ENCODE results near the gene PSEN1.
A peak's percentile ranks its signal among the peaks of the same experiment; 100 is the strongest.
"Not testable (repeated sequence)": the region's sequence is repeated elsewhere in the genome, so short reads cannot be mapped to it uniquely, and the experiment has no call there.

PSEN1 gene

GRCh38 chr14:73169855-73170254, 33.5 kb downstream of the PSEN1 start:
- not testable (repeated sequence) for H3K27me3 Mint-ChIP-seq; DNase-seq (ENCODE audit: low spot score in 2 of 2); ATAC-seq (replicated peaks; ENCODE audit: extremely low read depth, poor library complexity, severe bottlenecking); H3K4me3 Mint-ChIP-seq; H3K4me1 Mint-ChIP-seq; H3K9me3 Mint-ChIP-seq
- peaks cover 50% of the 10 kb centered on the region for H3K36me3 Mint-ChIP-seq (ENCODE audit: insufficient read depth)
- H3K27ac Mint-ChIP-seq (ENCODE audit: low read depth): peak overlapping the region; percentile 1

- no peak for DNase-seq (ENCODE audit: low spot score in 2 of 2)
- Mint-ChIP-seq H3K9me3 (no peaks in the 10 kb centered on the region), H3K27me3 (no peaks in the 10 kb centered on the region), H3K36me3 (ENCODE audit: insufficient read depth) (peaks cover 49% of the 10 kb centered on the region), H3K4me3 (no peak overlapping the region), H3K4me1 (peaks cover 8% of the 10 kb centered on the region), H3K27ac (ENCODE audit: low read depth) (no peak overlapping the region)
- no peak for ATAC-seq (replicated peaks; ENCODE audit: extremely low read depth, poor library complexity, severe bottlenecking)
Measured at GRCh38 chr14:73170686-73171085, 34.4 kb downstream of the PSEN1 start.

- no peak for ATAC-seq (replicated peaks; ENCODE audit: extremely low read depth, poor library complexity, severe bottlenecking)
- Mint-ChIP-seq H3K27ac (ENCODE audit: low read depth) (peak overlapping the region; percentile 25), H3K4me1 (peaks cover 8% of the 10 kb centered on the region), H3K36me3 (ENCODE audit: insufficient read depth) (peaks cover 58% of the 10 kb centered on the region), H3K9me3 (no peaks in the 10 kb centered on the region), H3K27me3 (no peaks in the 10 kb centered on the region), H3K4me3 (no peak overlapping the region)
- DNase-seq (ENCODE audit: low spot score in 2 of 2): no peak
Measured at GRCh38 chr14:73172500-73172899, 36.2 kb downstream of the PSEN1 start.

GRCh38 chr14:73173092-73173735, 36.9 kb downstream of the PSEN1 start:
- H3K9me3 Mint-ChIP-seq: no peaks in the 10 kb centered on the region
- H3K4me1 Mint-ChIP-seq: peaks cover 8% of the 10 kb centered on the region
- H3K36me3 Mint-ChIP-seq (ENCODE audit: insufficient read depth): peaks cover 53% of the 10 kb centered on the region
- peak overlapping the region; percentile 25 for H3K27ac Mint-ChIP-seq (ENCODE audit: low read depth)
- ATAC-seq (replicated peaks; ENCODE audit: extremely low read depth, poor library complexity, severe bottlenecking) (no peak), DNase-seq (ENCODE audit: low spot score in 2 of 2) (no peak)
- no peaks in the 10 kb centered on the region for H3K27me3 Mint-ChIP-seq
- H3K4me3 Mint-ChIP-seq: no peak overlapping the region

GRCh38 chr14:73176685-73177084, 40.4 kb downstream of the PSEN1 start:
- Mint-ChIP-seq H3K4me3 (no peak overlapping the region), H3K27me3 (no peaks in the 10 kb centered on the region), H3K27ac (ENCODE audit: low read depth) (peak overlapping the region; percentile 33), H3K9me3 (no peaks in the 10 kb centered on the region), H3K36me3 (ENCODE audit: insufficient read depth) (peaks cover 50% of the 10 kb centered on the region), H3K4me1 (peaks cover 8% of the 10 kb centered on the region)
- DNase-seq (ENCODE audit: low spot score in 2 of 2): no peak
- no peak for ATAC-seq (replicated peaks; ENCODE audit: extremely low read depth, poor library complexity, severe bottlenecking)

- Mint-ChIP-seq H3K4me3 (no peak overlapping the region), H3K9me3 (no peaks in the 10 kb centered on the region), H3K27ac (ENCODE audit: low read depth) (peak overlapping the region; percentile 25), H3K4me1 (no peaks in the 10 kb centered on the region), H3K36me3 (ENCODE audit: insufficient read depth) (peaks cover 30% of the 10 kb centered on the region), H3K27me3 (no peaks in the 10 kb centered on the region)
- ATAC-seq (replicated peaks; ENCODE audit: extremely low read depth, poor library complexity, severe bottlenecking) (no peak), DNase-seq (ENCODE audit: low spot score in 2 of 2) (no peak)
Measured at GRCh38 chr14:73180385-73180805, 44.1 kb downstream of the PSEN1 start.

GRCh38 chr14:73180969-73181368, 44.7 kb downstream of the PSEN1 start:
- not testable (repeated sequence) for H3K4me3 Mint-ChIP-seq; ATAC-seq (replicated peaks; ENCODE audit: extremely low read depth, poor library complexity, severe bottlenecking); H3K4me1 Mint-ChIP-seq; H3K9me3 Mint-ChIP-seq; H3K27me3 Mint-ChIP-seq; DNase-seq (ENCODE audit: low spot score in 2 of 2)
- peaks cover 28% of the 10 kb centered on the region for H3K36me3 Mint-ChIP-seq (ENCODE audit: insufficient read depth)
- peak overlapping the region; percentile 25 for H3K27ac Mint-ChIP-seq (ENCODE audit: low read depth)

- Mint-ChIP-seq H3K4me3 (no peak overlapping the region), H3K4me1 (no peaks in the 10 kb centered on the region), H3K9me3 (no peaks in the 10 kb centered on the region), H3K27me3 (no peaks in the 10 kb centered on the region), H3K27ac (ENCODE audit: low read depth) (no peak overlapping the region), H3K36me3 (ENCODE audit: insufficient read depth) (peaks cover 32% of the 10 kb centered on the region)
- ATAC-seq (replicated peaks; ENCODE audit: extremely low read depth, poor library complexity, severe bottlenecking): no peak
- no peak for DNase-seq (ENCODE audit: low spot score in 2 of 2)
Measured at GRCh38 chr14:73188501-73188911, 52.2 kb downstream of the PSEN1 start.

- no peaks in the 10 kb centered on the region for H3K4me1 Mint-ChIP-seq
- no peak overlapping the region for H3K4me3 Mint-ChIP-seq
- DNase-seq (ENCODE audit: low spot score in 2 of 2) (no peak), ATAC-seq (replicated peaks; ENCODE audit: extremely low read depth, poor library complexity, severe bottlenecking) (no peak)
- no peak overlapping the region for H3K27ac Mint-ChIP-seq (ENCODE audit: low read depth)
- peaks cover 40% of the 10 kb centered on the region for H3K36me3 Mint-ChIP-seq (ENCODE audit: insufficient read depth)
- no peaks in the 10 kb centered on the region for H3K27me3 Mint-ChIP-seq
- no peaks in the 10 kb centered on the region for H3K9me3 Mint-ChIP-seq
Measured at GRCh38 chr14:73189651-73190050, 53.3 kb downstream of the PSEN1 start.

GRCh38 chr14:73191441-73191840, 55.1 kb downstream of the PSEN1 start:
- Mint-ChIP-seq H3K4me1 (no peaks in the 10 kb centered on the region), H3K27me3 (no peaks in the 10 kb centered on the region), H3K9me3 (no peaks in the 10 kb centered on the region), H3K27ac (ENCODE audit: low read depth) (no peak overlapping the region), H3K4me3 (no peak overlapping the region), H3K36me3 (ENCODE audit: insufficient read depth) (peaks cover 53% of the 10 kb centered on the region)
- ATAC-seq (replicated peaks; ENCODE audit: extremely low read depth, poor library complexity, severe bottlenecking) (no peak), DNase-seq (ENCODE audit: low spot score in 2 of 2) (no peak)

- ATAC-seq (replicated peaks; ENCODE audit: extremely low read depth, poor library complexity, severe bottlenecking); H3K27me3 Mint-ChIP-seq; H3K9me3 Mint-ChIP-seq; H3K27ac Mint-ChIP-seq (ENCODE audit: low read depth); DNase-seq (ENCODE audit: low spot score in 2 of 2); H3K4me1 Mint-ChIP-seq; H3K4me3 Mint-ChIP-seq: not testable (repeated sequence)
- H3K36me3 Mint-ChIP-seq (ENCODE audit: insufficient read depth): peaks cover 47% of the 10 kb centered on the region
Measured at GRCh38 chr14:73194306-73194705, 58.0 kb downstream of the PSEN1 start.

GRCh38 chr14:73198253-73198652, 61.9 kb downstream of the PSEN1 start:
- H3K4me3 Mint-ChIP-seq: no peak overlapping the region
- DNase-seq (ENCODE audit: low spot score in 2 of 2) (no peak), ATAC-seq (replicated peaks; ENCODE audit: extremely low read depth, poor library complexity, severe bottlenecking) (no peak)
- H3K27ac Mint-ChIP-seq (ENCODE audit: low read depth): peak overlapping the region; percentile 13
- H3K9me3 Mint-ChIP-seq: no peaks in the 10 kb centered on the region
- peaks cover 59% of the 10 kb centered on the region for H3K36me3 Mint-ChIP-seq (ENCODE audit: insufficient read depth)
- no peaks in the 10 kb centered on the region for H3K4me1 Mint-ChIP-seq
- H3K27me3 Mint-ChIP-seq: no peaks in the 10 kb centered on the region

- Mint-ChIP-seq H3K4me3 (no peak overlapping the region), H3K36me3 (ENCODE audit: insufficient read depth) (peaks cover 61% of the 10 kb centered on the region), H3K27ac (ENCODE audit: low read depth) (no peak overlapping the region), H3K4me1 (no peaks in the 10 kb centered on the region), H3K9me3 (no peaks in the 10 kb centered on the region), H3K27me3 (no peaks in the 10 kb centered on the region)
- DNase-seq (ENCODE audit: low spot score in 2 of 2) (no peak), ATAC-seq (replicated peaks; ENCODE audit: extremely low read depth, poor library complexity, severe bottlenecking) (no peak)
Measured at GRCh38 chr14:73203527-73203926, 67.2 kb downstream of the PSEN1 start.
